T-helper 1 cell (primary cell): ENCODE data around the gene FGA.
A peak's percentile ranks its signal among the peaks of the same experiment; 100 is the strongest.

Source experiments
- DNase-seq, 5 donors: peaks; one replicate each; pipeline ENCODE4 v3.0.0-alpha.2; 2012 to 2020

Gene FGA

GRCh38 chr4:154578919-154579318 is 11.6 kb downstream of the FGA start:
- no peak for DNase-seq

GRCh38 chr4:154577324-154577723 is 13.2 kb downstream of the FGA start:
- DNase-seq = no peak

GRCh38 chr4:154574311-154574710 is 16.2 kb downstream of the FGA start:
- no peak for DNase-seq

GRCh38 chr4:154573190-154573870 is 17.2 kb downstream of the FGA start:
- no peak for DNase-seq

GRCh38 chr4:154569584-154569983 is 21.0 kb downstream of the FGA start:
- no peak for DNase-seq

- no peak for DNase-seq
Measured at GRCh38 chr4:154569028-154569427, 21.5 kb downstream of the FGA start.

- DNase-seq = no peak
Measured at GRCh38 chr4:154566639-154567204, 23.8 kb downstream of the FGA start.

- DNase-seq = no peak
Measured at GRCh38 chr4:154565704-154566103, 24.8 kb downstream of the FGA start.

GRCh38 chr4:154564311-154564710 is 26.2 kb downstream of the FGA start:
- no peak for DNase-seq

- DNase-seq = no peak
Measured at GRCh38 chr4:154562697-154563254, 27.8 kb downstream of the FGA start, which contains the start of gene FGB. Gene FGB (plus strand): TSS chr4:154563011. CDS start chr4:154563019, 8 bp downstream.

GRCh38 chr4:154560824-154561231 is 29.7 kb downstream of the FGA start:
- DNase-seq = no peak

GRCh38 chr4:154560419-154560801 is 30.1 kb downstream of the FGA start:
- DNase-seq = no peak

GRCh38 chr4:154559494-154560418 is 30.8 kb downstream of the FGA start:
- peak in 1 of 5 donors; percentile 8 for DNase-seq

GRCh38 chr4:154559141-154559493 is 31.4 kb downstream of the FGA start:
- DNase-seq = no peak

GRCh38 chr4:154551872-154552686 is 38.5 kb downstream of the FGA start:
- peak; percentile 30 to 67 (median 58) for DNase-seq

- DNase-seq = peak; percentile 93 to 97 (median 95)
Measured at GRCh38 chr4:154549894-154550790, 40.4 kb downstream of the FGA start, which contains the start of gene PLRG1. Gene PLRG1 (minus strand): TSS chr4:154550400. CDS start chr4:154550308, 92 bp downstream.

GRCh38 chr4:154545689-154546088 is 44.9 kb downstream of the FGA start:
- no peak for DNase-seq

- no peak for DNase-seq
Measured at GRCh38 chr4:154542271-154542879, 48.2 kb downstream of the FGA start.
